Activated naive CD8-positive, alpha-beta T cell treated with anti-CD3 and anti-CD28 coated beads, Interleukin-2, amount 10 ng/mL, durations not matched to agents 7 days and 5 days (primary cell): ENCODE data around the gene FOXO1. TPM values are rescaled to one million over a fixed set of nuclear protein-coding genes. Genes with fewer than 3 reads are reported as not detected.

Source experiments
- ATAC-seq: fragments of 150-1000 bp; cut with Tn5 transposase; one replicate; pipeline ENCODE4 v1.10.0; 2021; ENCODE audit warnings: low read depth, moderate library complexity
- POLR2A ChIA-PET: fragments of 350-600 bp; sonication (Branson Sonifier 250); formaldehyde crosslinking; loops from one replicate; lab custom pipeline; 2021; ENCODE audit warnings: antibody characterized with exemption; lab: Charles Lee
- DNase-seq: peaks from one replicate; pipeline ENCODE4 v3.0.0; 2021
- H3K27ac Mint-ChIP-seq: one replicate; pipeline ENCODE4 v1.8.0; 2022; ENCODE audit warnings: mild to moderate bottlenecking, mixed read lengths
- H3K27me3 Mint-ChIP-seq: one replicate; pipeline ENCODE4 v1.8.0; 2022; ENCODE audit warnings: mild to moderate bottlenecking, moderate library complexity, mixed read lengths
- H3K36me3 Mint-ChIP-seq: one replicate; pipeline ENCODE4 v1.8.0; 2021; ENCODE audit warnings: mild to moderate bottlenecking, mixed read lengths
- H3K4me1 Mint-ChIP-seq: one replicate; pipeline ENCODE4 v1.8.0; 2021; ENCODE audit warnings: mixed read lengths
- H3K4me3 Mint-ChIP-seq: one replicate; pipeline ENCODE4 v1.8.0; 2022; ENCODE audit warnings: mild to moderate bottlenecking, moderate library complexity, mixed read lengths
- H3K9me3 Mint-ChIP-seq: one replicate; pipeline ENCODE4 v1.8.0; 2021; ENCODE audit warnings: mixed read lengths
- total RNA-seq, 2 experiments: library from RNA; stranded (reverse); gene quantifications; one replicate each; pipeline ENCODE4 v1.2.3, GENCODE V29; 2021

Gene FOXO1
- total RNA-seq, 2 experiments from 2014 or later: 36.7 to 39.8 TPM

DNA sequence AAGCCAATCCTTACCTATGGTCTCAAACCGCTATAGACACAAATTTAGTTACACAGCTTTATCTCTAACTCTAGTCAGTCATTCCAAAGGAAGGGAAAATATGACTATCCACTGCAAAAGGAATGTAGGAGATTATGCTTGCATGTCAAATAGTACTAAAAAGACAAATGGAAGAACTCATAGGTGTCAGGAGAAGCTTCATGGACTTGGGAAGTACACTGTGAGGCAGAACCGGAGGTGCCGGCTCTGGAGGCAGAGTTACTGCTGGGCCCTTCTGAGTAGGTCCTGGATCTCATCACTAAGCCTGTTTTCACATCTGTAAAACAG, 97.5 kb downstream of the FOXO1 start:
- Mint-ChIP-seq H3K27ac (no peak overlapping the region), H3K4me3 (no peak overlapping the region), H3K4me1 (peaks cover 59% of the 10 kb centered on the region), H3K36me3 (peaks cover 7% of the 10 kb centered on the region), H3K27me3 (no peaks in the 10 kb centered on the region), H3K9me3 (no peaks in the 10 kb centered on the region)
- DNase-seq: no peak
- POLR2A ChIA-PET: no interaction called here
- no peak for ATAC-seq

GRCh38 chr13:40568246-40569023, 98.0 kb downstream of the FOXO1 start:
- POLR2A ChIA-PET: no interaction called here
- Mint-ChIP-seq H3K36me3 (peaks cover 7% of the 10 kb centered on the region), H3K4me1 (peaks cover 59% of the 10 kb centered on the region), H3K27me3 (no peaks in the 10 kb centered on the region), H3K27ac (no peak overlapping the region), H3K4me3 (no peak overlapping the region), H3K9me3 (no peaks in the 10 kb centered on the region)
- ATAC-seq (no peak), DNase-seq (no peak)

GRCh38 chr13:40566811-40567210, 99.6 kb downstream of the FOXO1 start:
- Mint-ChIP-seq H3K27ac (no peak overlapping the region), H3K27me3 (no peaks in the 10 kb centered on the region), H3K4me3 (no peak overlapping the region), H3K4me1 (peaks cover 62% of the 10 kb centered on the region), H3K9me3 (no peaks in the 10 kb centered on the region), H3K36me3 (peaks cover 7% of the 10 kb centered on the region)
- DNase-seq (no peak), ATAC-seq (no peak)
- POLR2A ChIA-PET: no interaction called here

DNA sequence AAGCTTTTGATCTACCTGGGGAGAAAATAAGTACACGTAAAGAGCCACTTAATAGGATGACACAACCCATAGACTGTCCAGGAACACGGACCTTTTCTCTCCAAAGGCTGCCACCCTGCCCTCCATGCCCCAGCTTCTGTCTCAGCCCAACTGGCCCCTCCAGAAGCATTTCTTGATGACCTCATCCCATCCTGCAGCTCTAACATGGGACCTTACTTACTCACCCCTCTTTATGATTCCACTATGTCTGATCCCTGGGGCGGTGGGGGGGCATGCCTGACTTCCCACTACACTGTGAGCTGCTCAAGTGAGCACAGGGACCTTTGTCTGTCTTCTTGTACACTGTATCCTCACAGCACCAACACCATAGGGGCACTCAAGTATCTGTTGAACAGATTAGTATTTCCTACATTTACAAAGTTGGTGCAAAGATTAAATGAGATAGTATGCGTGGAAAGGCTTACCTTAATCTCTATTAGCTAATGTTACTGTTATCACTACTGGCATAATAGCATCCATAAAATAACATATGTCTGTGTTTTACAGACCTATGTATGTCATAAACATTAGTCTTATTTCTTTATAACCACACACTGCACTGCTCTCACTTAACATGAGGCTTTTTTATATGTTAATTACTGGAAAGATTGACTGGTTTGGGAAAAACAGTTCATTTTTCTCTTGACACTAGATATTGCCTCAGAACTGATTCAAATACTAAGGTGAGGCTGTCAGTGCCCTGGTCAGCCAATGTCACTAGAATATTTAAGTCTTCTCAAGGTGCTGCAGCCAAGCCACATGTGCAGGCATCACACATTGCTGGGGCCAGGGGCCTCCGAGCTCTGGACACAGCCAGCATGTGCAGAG, 100.9 kb downstream of the FOXO1 start:
- ATAC-seq: no peak
- Mint-ChIP-seq H3K27ac (peak overlapping the region; percentile 28), H3K4me3 (no peak overlapping the region)

GRCh38 chr13:40564342-40565001, 102.0 kb downstream of the FOXO1 start:
- POLR2A ChIA-PET: interaction anchor here (0.8 to 0.9 kb wide), 2 partner anchors 89 to 99 kb away, joined by 3 read pairs; no protein-coding TSS in a partner anchor
- Mint-ChIP-seq H3K27ac (no peak overlapping the region), H3K27me3 (no peaks in the 10 kb centered on the region), H3K4me1 (peaks cover 52% of the 10 kb centered on the region), H3K4me3 (peak overlapping the region; percentile 2), H3K9me3 (peaks cover 1% of the 10 kb centered on the region), H3K36me3 (peaks cover 23% of the 10 kb centered on the region)
- DNase-seq: no peak
- ATAC-seq: peak; percentile 25

More for the DNA sequence above, 100.9 kb downstream of the FOXO1 start:
- peaks cover 50% of the 10 kb centered on the region for H3K4me1 Mint-ChIP-seq
- H3K27me3 Mint-ChIP-seq: no peaks in the 10 kb centered on the region
- peaks cover 13% of the 10 kb centered on the region for H3K36me3 Mint-ChIP-seq
- peaks cover 1% of the 10 kb centered on the region for H3K9me3 Mint-ChIP-seq
- no peak for DNase-seq
- POLR2A ChIA-PET: no interaction called here

DNA sequence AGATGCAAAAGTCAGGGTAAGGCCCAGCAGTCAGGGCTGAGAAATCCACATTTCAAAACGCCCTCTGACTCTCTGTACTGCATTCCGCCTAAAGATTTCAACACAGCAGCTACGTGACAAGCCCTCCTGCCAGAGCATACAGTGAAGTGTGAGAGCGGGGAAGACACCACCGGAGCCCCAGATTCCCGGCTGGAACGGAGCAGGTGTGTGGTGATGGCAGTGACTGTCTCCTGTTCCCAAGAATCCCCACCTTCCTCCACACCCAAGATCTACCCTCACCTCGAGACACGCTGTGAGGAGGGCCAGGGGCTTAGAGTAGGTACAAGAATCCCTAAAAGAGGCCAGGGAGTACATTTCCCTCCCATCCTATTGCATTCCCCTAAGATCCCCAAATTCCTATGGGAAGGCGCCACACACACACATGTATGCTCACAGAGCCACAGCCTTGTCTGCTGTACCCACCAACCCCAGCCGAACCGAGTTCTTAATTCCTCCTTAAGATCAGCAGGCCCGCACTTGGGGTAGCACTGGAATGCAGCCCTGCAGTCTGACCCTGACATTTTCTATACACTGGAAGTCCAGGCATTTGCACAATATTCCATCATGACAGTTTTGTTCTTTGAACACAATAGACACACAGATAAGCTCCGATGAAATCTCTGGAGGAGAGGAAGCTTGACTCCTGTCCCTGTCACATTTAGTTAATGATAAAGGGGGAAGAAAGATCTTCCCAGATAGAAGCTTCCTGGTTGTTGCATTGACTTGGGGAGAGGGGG, 102.9 kb downstream of the FOXO1 start:
- Mint-ChIP-seq H3K36me3 (peaks cover 29% of the 10 kb centered on the region), H3K27ac (no peak overlapping the region), H3K27me3 (no peaks in the 10 kb centered on the region), H3K4me1 (peaks cover 52% of the 10 kb centered on the region), H3K9me3 (peaks cover 1% of the 10 kb centered on the region), H3K4me3 (peak overlapping the region; percentile 40)
- POLR2A ChIA-PET: no interaction called here
- no peak for ATAC-seq
- no peak for DNase-seq

- peak overlapping the region; percentile 40 for H3K4me3 Mint-ChIP-seq
- DNase-seq (peak; percentile 45), ATAC-seq (peak; percentile 37)
- peaks cover 1% of the 10 kb centered on the region for H3K9me3 Mint-ChIP-seq
- POLR2A ChIA-PET: no interaction called here
- no peaks in the 10 kb centered on the region for H3K27me3 Mint-ChIP-seq
- no peak overlapping the region for H3K27ac Mint-ChIP-seq
- peaks cover 50% of the 10 kb centered on the region for H3K4me1 Mint-ChIP-seq
- peaks cover 29% of the 10 kb centered on the region for H3K36me3 Mint-ChIP-seq
These were observed 103.5 kb downstream of the FOXO1 start for GRCh38 chr13:40562975-40563349.

- H3K4me3 Mint-ChIP-seq: no peak overlapping the region
- peaks cover 41% of the 10 kb centered on the region for H3K4me1 Mint-ChIP-seq
- H3K27ac Mint-ChIP-seq: no peak overlapping the region
- H3K9me3 Mint-ChIP-seq: peaks cover 1% of the 10 kb centered on the region
- no peak for DNase-seq
- POLR2A ChIA-PET: no interaction called here
- no peaks in the 10 kb centered on the region for H3K27me3 Mint-ChIP-seq
- no peak for ATAC-seq
- peaks cover 45% of the 10 kb centered on the region for H3K36me3 Mint-ChIP-seq
These were observed 106.5 kb downstream of the FOXO1 start for GRCh38 chr13:40559915-40560314.

DNA sequence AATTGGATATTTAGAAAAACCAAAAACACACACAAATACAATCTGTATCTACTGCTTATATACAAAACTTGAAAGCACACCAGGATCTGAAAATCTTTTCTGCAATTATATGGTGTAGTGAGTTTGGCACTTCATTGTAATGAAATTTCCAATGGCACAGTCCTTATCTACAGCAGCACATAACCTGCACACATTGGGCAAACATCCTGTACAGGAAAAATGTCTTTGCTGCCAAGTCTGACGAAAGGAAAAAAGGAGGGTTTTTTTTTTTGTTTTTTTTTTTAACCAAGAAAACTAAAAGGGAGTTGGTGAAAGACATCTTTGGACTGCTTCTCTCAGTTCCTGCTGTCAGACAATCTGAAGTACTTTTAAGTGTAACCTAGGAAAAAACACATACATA, 107.8 kb downstream of the FOXO1 start:
- no peak for ATAC-seq
- Mint-ChIP-seq H3K9me3 (peaks cover 1% of the 10 kb centered on the region), H3K27ac (peak overlapping the region; percentile 33), H3K36me3 (peaks cover 56% of the 10 kb centered on the region), H3K27me3 (no peaks in the 10 kb centered on the region), H3K4me3 (peak overlapping the region; percentile 6), H3K4me1 (peaks cover 28% of the 10 kb centered on the region)
- DNase-seq: no peak
- POLR2A ChIA-PET: no interaction called here

DNA sequence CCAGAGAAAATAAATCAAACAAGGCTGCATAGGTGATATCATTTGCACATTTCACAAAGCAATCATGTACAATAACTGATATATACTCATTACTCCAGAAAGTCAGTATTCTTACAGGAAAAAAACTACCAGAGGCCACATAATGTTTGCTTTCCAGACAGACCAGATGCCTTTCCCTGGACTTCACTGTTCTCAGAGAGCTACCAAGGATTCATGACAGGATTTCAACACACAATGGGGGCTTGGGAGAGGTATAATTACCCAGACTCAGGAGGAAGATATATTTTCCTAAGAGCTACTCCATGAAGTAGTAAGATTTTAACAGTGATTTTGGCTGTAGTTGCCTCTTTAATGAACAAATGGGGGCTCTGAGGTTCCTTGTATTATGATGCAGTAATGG, 110.0 kb downstream of the FOXO1 start:
- Mint-ChIP-seq H3K4me3 (no peak overlapping the region), H3K27me3 (no peaks in the 10 kb centered on the region), H3K4me1 (peaks cover 20% of the 10 kb centered on the region), H3K36me3 (peaks cover 59% of the 10 kb centered on the region), H3K9me3 (peaks cover 3% of the 10 kb centered on the region), H3K27ac (no peak overlapping the region)
- no peak for ATAC-seq
- no peak for DNase-seq
- POLR2A ChIA-PET: interaction anchor here (0.5 kb wide), 1 partner anchor 206 kb away, joined by 3 read pairs; no protein-coding TSS in a partner anchor

DNA sequence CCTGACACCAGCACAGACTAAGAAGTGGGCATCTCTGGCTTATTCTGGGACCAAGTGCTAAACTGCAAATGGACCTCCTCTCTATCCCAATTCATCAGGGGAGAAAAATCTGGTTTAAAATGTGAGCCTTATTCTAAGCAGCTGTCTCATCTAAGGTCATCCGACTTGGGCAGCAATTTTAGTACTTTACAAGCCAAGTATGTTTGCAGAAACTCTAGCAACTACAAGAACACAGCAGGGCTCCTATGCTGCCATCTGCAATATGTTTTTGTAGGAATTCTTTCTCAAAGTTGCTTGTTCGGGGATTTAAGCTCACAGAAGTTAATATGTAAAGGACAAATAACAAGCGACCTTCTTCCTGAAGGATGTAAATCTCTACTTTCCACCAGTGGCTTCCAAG, 113.1 kb downstream of the FOXO1 start:
- ATAC-seq (no peak), DNase-seq (no peak)
- no peaks in the 10 kb centered on the region for H3K27me3 Mint-ChIP-seq
- H3K9me3 Mint-ChIP-seq: peaks cover 2% of the 10 kb centered on the region
- peaks cover 12% of the 10 kb centered on the region for H3K4me1 Mint-ChIP-seq
- H3K27ac Mint-ChIP-seq: no peak overlapping the region
- H3K4me3 Mint-ChIP-seq: no peak overlapping the region
- POLR2A ChIA-PET: no interaction called here
- peaks cover 33% of the 10 kb centered on the region for H3K36me3 Mint-ChIP-seq

DNA sequence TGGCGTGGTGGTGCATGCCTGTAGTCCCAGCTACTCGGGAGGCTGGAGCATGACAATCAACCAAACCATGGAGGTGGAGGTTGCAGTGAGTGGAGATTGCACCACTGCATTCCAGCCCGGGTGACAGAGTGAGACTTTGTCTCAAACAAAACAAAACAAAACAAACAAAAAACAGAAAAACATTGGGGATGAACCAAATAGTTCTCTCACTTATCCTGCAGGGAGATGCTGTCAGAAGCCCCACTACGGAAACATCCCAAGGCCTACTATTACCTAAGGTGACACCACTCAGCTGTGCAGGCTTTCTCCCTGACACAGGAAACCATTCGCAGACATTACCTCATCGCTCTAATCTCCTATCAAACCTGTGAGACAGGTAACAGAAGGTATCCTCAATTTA, 113.5 kb downstream of the FOXO1 start:
- ATAC-seq: no peak
- H3K4me1 Mint-ChIP-seq: peaks cover 14% of the 10 kb centered on the region

DNA sequence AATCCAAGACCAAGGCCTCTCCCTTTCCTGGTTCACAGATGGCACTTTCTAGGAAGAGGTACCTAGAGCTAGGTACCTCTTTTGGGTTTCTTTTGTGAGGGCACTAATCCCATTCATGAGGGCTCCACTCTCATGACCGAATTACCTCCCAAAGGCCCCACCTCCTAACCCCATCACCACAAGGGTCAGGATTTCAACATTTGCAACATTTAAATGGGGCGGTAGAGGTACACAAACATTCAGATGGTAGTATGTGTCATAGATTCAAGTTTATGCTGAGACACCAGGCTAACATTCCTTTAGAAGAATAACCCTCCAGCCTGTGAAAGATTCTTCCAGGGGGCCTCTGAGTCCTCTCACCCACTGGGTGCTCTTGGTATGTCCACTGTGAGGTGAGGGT, 116.3 kb downstream of the FOXO1 start:
- POLR2A ChIA-PET: no interaction called here
- H3K27ac Mint-ChIP-seq: no peak overlapping the region
- H3K9me3 Mint-ChIP-seq: peaks cover 2% of the 10 kb centered on the region
- ATAC-seq (no peak), DNase-seq (no peak)
- H3K4me3 Mint-ChIP-seq: no peak overlapping the region
- peaks cover 16% of the 10 kb centered on the region for H3K36me3 Mint-ChIP-seq
- H3K4me1 Mint-ChIP-seq: peaks cover 13% of the 10 kb centered on the region
- H3K27me3 Mint-ChIP-seq: no peaks in the 10 kb centered on the region

More for the DNA sequence above, 113.5 kb downstream of the FOXO1 start:
- Mint-ChIP-seq H3K9me3 (peaks cover 2% of the 10 kb centered on the region), H3K36me3 (peaks cover 32% of the 10 kb centered on the region), H3K27me3 (no peaks in the 10 kb centered on the region), H3K4me3 (no peak overlapping the region), H3K27ac (no peak overlapping the region)
- POLR2A ChIA-PET: no interaction called here
- no peak for DNase-seq
